ENCODE measurements around the gene FHOD1.

Gene FHOD1

GRCh38 chr16:67206838-67207248 is 40.4 kb downstream of the FHOD1 start:
- no peak for DNase-seq

- DNase-seq: no peak
Measured at GRCh38 chr16:67206129-67206837, 41.0 kb downstream of the FHOD1 start.

- DNase-seq: no peak
Measured at GRCh38 chr16:67204076-67204475, 43.2 kb downstream of the FHOD1 start.

GRCh38 chr16:67202956-67203493 is 44.3 kb downstream of the FHOD1 start:
- DNase-seq: no peak

- no peak for DNase-seq
Measured at GRCh38 chr16:67202426-67202825, 44.9 kb downstream of the FHOD1 start.

GRCh38 chr16:67201411-67202345 is 45.6 kb downstream of the FHOD1 start:
- DNase-seq: no peak

- no peak for DNase-seq
Measured at GRCh38 chr16:67200491-67200890, 46.8 kb downstream of the FHOD1 start.

- DNase-seq: no peak
Measured at GRCh38 chr16:67199808-67200198, 47.5 kb downstream of the FHOD1 start.

GRCh38 chr16:67199011-67199807 is 48.1 kb downstream of the FHOD1 start, which contains the start of gene ELMO3:
ELMO3 (plus strand) TSS chr16:67199131; CDS start chr16:67199327, 196 bp downstream.
- no peak for DNase-seq

GRCh38 chr16:67198238-67198734 is 49.0 kb downstream of the FHOD1 start:
- DNase-seq: peak; percentile 100

- DNase-seq: no peak
Measured at GRCh38 chr16:67197704-67198103, 49.6 kb downstream of the FHOD1 start.

- no peak for DNase-seq
Measured at GRCh38 chr16:67196881-67197280, 50.4 kb downstream of the FHOD1 start.

- no peak for DNase-seq
Measured at GRCh38 chr16:67195676-67196075, 51.6 kb downstream of the FHOD1 start.

GRCh38 chr16:67194260-67194659 is 53.0 kb downstream of the FHOD1 start:
- no peak for DNase-seq

- no peak for DNase-seq
Measured at GRCh38 chr16:67193536-67193935, 53.7 kb downstream of the FHOD1 start.

- no peak for DNase-seq
Measured at GRCh38 chr16:67192781-67193361, 54.4 kb downstream of the FHOD1 start.

GRCh38 chr16:67191995-67192681 is 55.1 kb downstream of the FHOD1 start, which contains the start of gene E2F4:
E2F4 (plus strand) TSS chr16:67192155; CDS start chr16:67192228, 73 bp downstream.
- DNase-seq: peak; percentile 99

GRCh38 chr16:67191411-67191994 is 55.8 kb downstream of the FHOD1 start:
- DNase-seq: no peak

GRCh38 chr16:67190448-67191399 is 56.6 kb downstream of the FHOD1 start:
- DNase-seq: no peak

GRCh38 chr16:67190041-67190440 is 57.2 kb downstream of the FHOD1 start, which contains the start of gene EXOC3L1:
EXOC3L1 (minus strand) TSS chr16:67190136; CDS start chr16:67189676, 460 bp downstream.
- DNase-seq: no peak

Measured in 8988T (cell line).